ENCODE results near the gene METTL1. TPM values are rescaled to one million over a fixed set of nuclear protein-coding genes. Genes with fewer than 3 reads are reported as not detected.
A peak's percentile ranks its signal among the peaks of the same experiment; 100 is the strongest.

Gene METTL1
- total and polyA plus RNA-seq, 2 experiments from 2014 or later, result 8.6 to 31.1 TPM

DNA sequence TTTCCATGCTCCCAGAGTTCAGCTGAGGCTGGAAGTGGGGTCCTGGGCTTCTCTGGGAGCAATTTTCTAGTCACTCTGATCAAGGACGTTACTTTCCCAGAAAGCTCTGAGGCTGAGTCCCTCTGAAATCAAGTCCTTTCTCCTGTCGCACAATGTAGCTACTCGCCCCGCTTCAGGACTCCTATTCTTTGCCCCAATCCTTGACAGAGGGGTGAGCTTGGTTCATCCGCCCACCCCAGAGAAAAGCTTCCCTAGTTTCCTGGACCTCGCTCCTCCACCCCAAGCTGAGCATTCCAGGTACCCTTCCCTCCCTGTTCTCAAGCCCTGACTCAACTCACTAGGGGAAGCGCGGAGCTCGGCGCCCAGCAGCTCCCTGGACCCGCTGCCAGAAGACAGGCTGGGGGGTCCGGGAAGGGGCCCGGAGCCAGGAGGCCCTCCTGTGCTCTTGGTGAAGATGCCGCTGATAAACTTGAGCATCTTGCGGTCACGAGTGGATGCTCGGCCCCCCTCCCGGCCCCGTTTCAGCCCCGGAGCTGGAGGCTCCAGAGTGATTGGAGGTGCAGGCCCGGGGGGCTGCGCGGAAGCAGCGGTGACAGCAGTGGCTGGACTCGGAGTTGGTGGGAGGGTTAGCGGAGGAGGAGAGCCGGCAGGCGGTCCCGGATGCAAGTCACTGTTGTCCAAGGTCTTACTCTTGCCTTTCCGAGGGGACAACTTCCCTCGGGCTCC lies 35.0 kb downstream of the METTL1 start:
- peak overlapping the region; percentile 68 for H2AFZ ChIP-seq
- H3K27ac ChIP-seq, result no peak overlapping the region
- TF ChIP-seq CTCF (IDR thresholded peaks at IDR 0.05; ENCODE audit: poor library complexity) (no peak), EZH2 (IDR thresholded peaks at IDR 0.05; ENCODE audit: borderline replicate concordance) (peak; percentile 81), EZH2phosphoT487 (IDR thresholded peaks at IDR 0.05; ENCODE audit: low read depth, severe bottlenecking, unreplicated experiment) (peak; percentile 23)
- peaks cover 23% of the 10 kb centered on the region for H3K4me1 ChIP-seq (ENCODE audit: insufficient read depth)
- H3K36me3 ChIP-seq (replicated peaks; ENCODE audit: insufficient read depth, low read depth), result no peaks in the 10 kb centered on the region
- 3% methylated on average over 25 of the region's 31 CpGs for WGBS (ENCODE audit: low lambda C conversion rate, missing lambda C conversion rate)
- no peak for DNase-seq (ENCODE audit: low spot score)
- H3K4me3 ChIP-seq, result no peak overlapping the region
- no peaks in the 10 kb centered on the region for H3K9me3 ChIP-seq (ENCODE audit: low read depth)
- H3K9me2 ChIP-seq (replicated peaks; ENCODE audit: insufficient read depth), result no peaks in the 10 kb centered on the region
- H3K4me2 ChIP-seq, result peak overlapping the region; percentile 94
- peaks cover 100% of the 10 kb centered on the region for H3K27me3 ChIP-seq
- no peaks in the 10 kb centered on the region for H3K79me2 ChIP-seq
- no peaks in the 10 kb centered on the region for H4K20me1 ChIP-seq (ENCODE audit: insufficient read depth, poor library complexity, severe bottlenecking)

- Histone ChIP-seq H3K4me3 (no peak overlapping the region), H3K36me3 (replicated peaks; ENCODE audit: insufficient read depth, low read depth) (no peaks in the 10 kb centered on the region), H3K9me2 (replicated peaks; ENCODE audit: insufficient read depth) (no peaks in the 10 kb centered on the region), H3K27me3 (peaks cover 100% of the 10 kb centered on the region), H3K4me1 (ENCODE audit: insufficient read depth) (peaks cover 23% of the 10 kb centered on the region), H3K79me2 (no peaks in the 10 kb centered on the region), H3K27ac (no peak overlapping the region), H3K4me2 (peak overlapping the region; percentile 94), H2AFZ (peak overlapping the region; percentile 45), H4K20me1 (ENCODE audit: insufficient read depth, poor library complexity, severe bottlenecking) (no peaks in the 10 kb centered on the region), H3K9me3 (ENCODE audit: low read depth) (no peaks in the 10 kb centered on the region)
- 2% methylated on average over 41 of the region's 49 CpGs for WGBS (ENCODE audit: low lambda C conversion rate, missing lambda C conversion rate)
- DNase-seq (ENCODE audit: low spot score), result peak; percentile 56
- TF ChIP-seq CTCF (IDR thresholded peaks at IDR 0.05; ENCODE audit: poor library complexity) (peak; percentile 37), EZH2 (IDR thresholded peaks at IDR 0.05; ENCODE audit: borderline replicate concordance) (peak; percentile 8), EZH2phosphoT487 (IDR thresholded peaks at IDR 0.05; ENCODE audit: low read depth, severe bottlenecking, unreplicated experiment) (peak; percentile 23)
Observed at GRCh38 chr12:57735952-57736740, 35.8 kb downstream of the METTL1 start.

DNA sequence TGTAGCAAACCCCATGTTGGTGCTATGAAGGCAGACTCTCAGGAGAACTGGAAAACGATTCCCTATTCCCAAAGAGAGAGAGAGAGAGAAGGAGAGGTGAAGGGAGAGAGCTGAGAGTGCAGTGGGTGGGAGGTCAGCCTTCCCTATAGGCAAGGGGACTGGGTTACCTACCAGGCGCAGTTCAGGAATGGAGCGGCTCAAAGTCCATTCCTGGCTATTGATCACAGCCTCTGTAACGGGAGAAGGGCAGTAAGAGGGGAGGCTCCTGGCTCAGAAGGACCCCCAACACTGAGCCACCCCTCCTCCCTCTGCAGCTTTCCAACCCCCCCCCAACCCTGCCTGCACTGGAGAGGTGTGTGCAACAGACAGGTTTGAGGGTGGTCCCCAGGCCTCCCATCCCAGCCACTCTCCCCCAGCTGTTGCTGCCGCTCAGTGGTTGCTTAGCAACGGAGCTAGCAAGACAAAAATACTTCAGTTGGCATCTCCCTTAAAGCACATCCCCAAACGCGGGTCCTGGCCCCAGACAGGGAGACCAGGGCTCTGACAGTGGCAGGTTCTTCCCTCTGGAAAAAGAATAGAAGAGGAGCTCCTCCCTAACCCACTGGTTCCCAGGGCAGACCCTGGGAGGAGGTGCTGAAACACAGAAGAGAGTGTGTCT lies 36.6 kb downstream of the METTL1 start:
- no peak for DNase-seq (ENCODE audit: low spot score)
- no peaks in the 10 kb centered on the region for H3K9me3 ChIP-seq (ENCODE audit: low read depth)
- peaks cover 23% of the 10 kb centered on the region for H3K4me1 ChIP-seq (ENCODE audit: insufficient read depth)
- H2AFZ ChIP-seq, result no peak overlapping the region
- TF ChIP-seq EZH2 (IDR thresholded peaks at IDR 0.05; ENCODE audit: borderline replicate concordance), result no peak
- TF ChIP-seq EZH2phosphoT487 (IDR thresholded peaks at IDR 0.05; ENCODE audit: low read depth, severe bottlenecking, unreplicated experiment), result no peak
- no peak for TF ChIP-seq CTCF (IDR thresholded peaks at IDR 0.05; ENCODE audit: poor library complexity)
- no peak overlapping the region for H3K27ac ChIP-seq
- H3K36me3 ChIP-seq (replicated peaks; ENCODE audit: insufficient read depth, low read depth), result no peaks in the 10 kb centered on the region
- H3K4me3 ChIP-seq, result no peak overlapping the region
- no peaks in the 10 kb centered on the region for H3K79me2 ChIP-seq
- no peaks in the 10 kb centered on the region for H4K20me1 ChIP-seq (ENCODE audit: insufficient read depth, poor library complexity, severe bottlenecking)
- WGBS (ENCODE audit: low lambda C conversion rate, missing lambda C conversion rate), result 14% methylated on average over 8 of the region's 8 CpGs
- H3K4me2 ChIP-seq, result peak overlapping the region; percentile 94
- H3K9me2 ChIP-seq (replicated peaks; ENCODE audit: insufficient read depth), result no peaks in the 10 kb centered on the region
- H3K27me3 ChIP-seq, result peaks cover 99% of the 10 kb centered on the region

All from hepatocyte (in vitro differentiated cells).